Bladder microvascular endothelial cell (primary cell): Measurements from ENCODE around the gene OR5M11. TPM values are rescaled to one million over a fixed set of nuclear protein-coding genes. Genes with fewer than 3 reads are reported as not detected.

ENCODE experiments used
- total RNA-seq: library from RNA; depleted of rRNA; stranded (reverse); fragments of >200 nt; gene quantifications from 2 replicates; pipeline ENCODE4 v1.2.3, GENCODE V29; 2014

The OR5M11 gene
- total RNA-seq, result not detected in 2 replicates

GRCh38 chr11:56543157-56543556 is at the start of gene OR5M11:
Gene OR5M11 (minus strand): TSS chr11:56543257. CDS start chr11:56543257, 0 bp downstream.

GRCh38 chr11:56577621-56578020 is 34.6 kb upstream of the OR5M11 start, which contains the start of gene OR5M10:
Gene OR5M10 (minus strand): TSS chr11:56577721. CDS start chr11:56577721, 0 bp downstream.

Other genes starting within 250 kb of the OR5M11 start
- gene OR8K3, start 228.1 kb downstream of the OR5M11 start, total RNA-seq, result not detected in 2 replicates
- not detected in 2 replicates for gene OR8K1, start 197.2 kb downstream of the OR5M11 start, total RNA-seq
- gene OR8J1, start 189.0 kb downstream of the OR5M11 start, total RNA-seq, result not detected in 2 replicates
- gene OR8U1, start 167.6 kb downstream of the OR5M11 start, total RNA-seq, result not detected in 2 replicates
- gene OR5AL1, start 130.6 kb downstream of the OR5M11 start, total RNA-seq, result not detected in 2 replicates
- not detected in 2 replicates for gene OR5M3, start 69.9 kb downstream of the OR5M11 start, total RNA-seq
- gene OR5M8, start 51.9 kb downstream of the OR5M11 start, total RNA-seq, result not detected in 2 replicates
- gene OR5M10, start 34.5 kb upstream of the OR5M11 start, total RNA-seq, result not detected in 2 replicates
- gene OR5M1, start 71.6 kb upstream of the OR5M11 start, total RNA-seq, result not detected in 2 replicates
- not detected in 2 replicates for gene OR5AP2, start 99.2 kb upstream of the OR5M11 start, total RNA-seq
- not detected in 2 replicates for gene OR5AR1, start 120.4 kb upstream of the OR5M11 start, total RNA-seq
- not detected in 2 replicates for gene OR9G1, start 155.8 kb upstream of the OR5M11 start, total RNA-seq
- gene OR9G4, start 205.4 kb upstream of the OR5M11 start, total RNA-seq, result not detected in 2 replicates